Activated CD8-positive, alpha-beta memory T cell treated with anti-CD3 and anti-CD28 coated beads for 1 hour (primary cell): ENCODE measurements around the gene GOLGA5.
"Not testable (repeated sequence)": the region's sequence is repeated elsewhere in the genome, so short reads cannot be mapped to it uniquely, and the experiment has no call there.

Experiments
- DNase-seq, 2 donors: peaks; one replicate each; pipeline ENCODE4 v3.0.0-alpha.2; 2020; ENCODE audit warnings: low read depth in 1 of 2; ENCODE audit errors: extremely low read depth in 1 of 2

GOLGA5 gene

DNA sequence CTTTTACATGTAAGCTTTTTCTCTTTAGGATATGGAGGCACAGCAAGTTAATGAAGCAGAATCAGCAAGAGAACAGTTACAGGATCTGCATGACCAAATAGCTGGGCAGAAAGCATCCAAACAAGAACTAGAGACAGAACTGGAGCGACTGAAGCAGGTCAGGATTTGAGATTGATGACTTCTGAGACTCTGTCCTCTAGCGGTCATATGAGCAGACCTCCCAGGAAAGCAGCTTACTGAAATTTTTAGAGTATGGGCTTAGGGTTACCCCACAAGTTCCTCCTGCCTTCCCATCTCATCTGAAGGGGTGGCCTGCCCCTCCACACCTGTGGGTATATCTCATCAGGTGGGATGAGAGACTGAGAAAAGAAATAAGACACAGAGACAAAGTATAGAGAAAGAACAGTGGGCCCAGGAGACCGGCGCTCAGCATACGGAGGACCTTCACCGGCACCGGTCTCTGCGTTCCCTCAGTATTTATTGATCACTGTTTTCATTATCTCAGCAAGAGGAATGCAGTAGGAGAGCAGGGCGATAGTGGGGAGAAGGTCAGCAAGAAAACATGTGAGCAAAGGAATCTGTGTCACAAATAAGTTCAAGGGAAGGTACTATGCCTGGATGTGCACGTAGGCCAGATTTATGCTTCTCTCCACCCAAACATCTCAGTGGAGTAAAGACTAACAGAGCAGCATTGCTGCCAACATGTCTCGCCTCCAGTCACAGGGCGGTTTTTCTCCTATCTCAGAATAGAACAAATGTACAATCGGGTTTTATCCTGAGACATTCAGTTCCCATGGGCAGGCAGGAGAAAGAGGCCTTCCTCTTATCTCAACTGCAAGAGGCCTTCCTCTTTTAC, 25.8 kb downstream of the GOLGA5 start:
- DNase-seq: not testable (repeated sequence)

DNA sequence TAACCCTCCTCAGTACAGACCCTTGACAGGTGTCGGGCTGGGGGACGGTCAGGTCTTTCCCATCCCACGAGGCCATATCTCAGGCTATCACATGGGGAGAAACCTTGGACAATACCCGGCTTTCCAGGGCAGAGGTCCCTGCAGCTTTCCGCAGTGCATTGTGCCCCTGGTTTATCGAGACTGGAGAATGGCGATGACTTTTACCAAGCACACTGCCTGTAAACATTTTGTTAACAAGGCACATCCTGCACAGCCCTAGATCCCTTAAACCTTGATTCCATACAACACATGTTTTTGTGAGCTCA, 26.4 kb downstream of the GOLGA5 start:
- not testable (repeated sequence) for DNase-seq

DNA sequence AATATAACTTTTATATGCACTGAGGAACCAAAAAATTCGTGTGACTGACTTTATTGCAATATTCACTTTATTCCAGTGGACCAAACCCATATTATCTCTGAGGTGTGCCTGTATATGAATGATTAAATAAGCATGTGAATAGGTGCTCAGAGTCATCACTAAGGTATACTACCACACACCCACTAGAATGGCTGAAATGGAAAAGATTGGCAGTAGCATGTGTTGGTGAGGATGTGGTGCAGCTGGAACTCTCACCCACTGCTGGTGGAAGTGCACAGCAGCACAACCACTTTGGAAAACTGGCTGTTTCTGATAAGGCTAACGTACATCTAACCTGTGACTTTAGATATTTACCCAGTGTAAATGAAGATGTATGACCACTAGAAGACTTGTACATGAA, 36.8 kb downstream of the GOLGA5 start:
- no peak for DNase-seq

DNA sequence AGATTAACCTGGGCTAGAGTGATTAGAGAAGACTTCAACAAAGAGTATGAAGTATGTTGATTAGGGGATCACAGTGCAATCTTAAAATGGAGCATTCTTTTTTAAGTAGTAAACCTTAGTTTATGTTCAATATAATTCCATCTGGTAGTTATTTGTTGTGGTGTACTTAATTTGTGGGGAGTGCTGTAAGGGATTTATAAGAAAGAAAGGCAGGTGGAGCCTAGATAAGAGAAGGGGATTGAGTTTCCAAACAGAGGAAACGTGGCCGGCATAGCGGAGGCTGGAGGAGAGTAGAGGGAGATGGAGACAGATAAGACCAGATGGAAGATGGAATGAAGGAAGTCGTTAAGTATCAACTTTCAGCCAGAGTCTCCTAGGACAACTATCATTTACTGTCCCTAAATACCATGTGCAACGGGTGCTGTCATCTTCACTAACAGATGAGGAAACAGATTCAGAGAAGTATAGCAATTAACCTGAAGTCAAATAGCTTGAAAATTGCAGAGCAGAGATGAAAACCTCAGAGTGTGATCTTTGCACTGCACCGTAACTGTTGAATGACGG, 38.1 kb downstream of the GOLGA5 start:
- DNase-seq: no peak

DNA sequence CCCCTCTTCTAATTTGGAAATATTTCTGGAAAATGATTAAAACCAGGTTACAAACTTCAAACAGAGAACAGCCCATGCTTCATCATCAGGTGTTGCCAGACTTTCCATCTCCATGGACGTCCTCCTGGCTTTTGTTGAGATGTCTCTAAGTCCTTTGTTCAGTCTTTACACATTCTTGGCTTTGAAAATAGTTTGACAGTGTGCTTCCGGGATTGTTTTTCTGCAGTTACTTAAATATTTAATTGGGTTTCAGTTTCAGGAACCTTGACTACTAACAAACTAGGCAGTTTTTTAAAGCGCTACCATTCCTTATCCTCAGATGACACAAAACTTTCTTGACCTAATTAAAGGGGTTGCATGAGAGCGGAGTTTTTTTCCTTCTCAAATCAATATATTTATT, 47.8 kb downstream of the GOLGA5 start:
- DNase-seq: no peak

DNA sequence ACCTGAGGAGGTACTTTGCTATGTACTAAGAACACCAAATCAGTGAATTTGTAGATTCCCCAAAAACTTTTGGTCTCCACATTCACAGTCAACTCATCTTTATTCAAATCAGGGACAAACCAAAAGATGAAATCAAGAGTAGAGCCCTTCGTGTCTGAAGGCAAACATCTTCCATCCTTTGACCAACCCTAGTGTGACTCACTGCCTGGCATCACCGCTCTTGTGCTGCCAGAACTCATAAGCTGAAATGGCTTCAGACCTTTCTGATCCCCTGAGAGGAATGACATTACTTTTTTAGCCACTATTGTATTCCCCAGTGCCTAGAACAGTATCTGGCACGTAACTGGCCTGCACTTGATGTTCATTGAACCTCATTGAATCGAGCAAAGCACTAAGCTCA, 50.1 kb downstream of the GOLGA5 start:
- DNase-seq: no peak

DNA sequence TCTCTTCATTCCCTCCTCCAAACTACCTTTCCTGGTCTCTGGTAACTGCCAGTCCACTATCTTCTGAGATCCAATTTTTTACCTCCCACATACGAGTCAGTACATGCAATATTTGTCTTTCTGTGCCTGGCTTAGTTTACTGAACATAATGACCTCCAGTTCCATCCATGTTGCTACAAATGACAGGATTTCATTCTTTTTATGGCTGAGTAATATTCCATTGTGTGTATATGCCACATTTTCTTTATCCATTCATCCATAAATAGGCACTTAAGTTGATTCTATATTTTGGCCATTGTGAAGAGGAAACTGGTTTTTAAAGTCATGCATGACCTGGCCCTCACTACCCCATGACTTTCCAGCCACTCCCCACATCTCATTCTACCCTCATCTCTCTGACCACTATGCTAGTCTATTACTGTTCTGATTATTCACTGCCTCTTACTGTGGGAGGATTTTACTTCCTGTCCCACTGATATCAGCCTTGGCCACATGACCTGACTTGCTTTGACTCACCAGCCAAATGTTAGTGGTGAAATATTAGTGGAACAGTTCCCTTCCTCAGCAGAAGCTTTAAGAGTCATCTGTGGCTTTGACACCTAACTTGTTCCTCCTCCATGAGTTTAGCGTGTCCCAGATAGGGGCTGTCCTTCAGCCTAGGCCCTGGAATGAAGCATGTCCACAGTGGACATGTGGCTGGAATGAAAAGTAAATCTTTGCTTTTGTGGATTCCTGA, 52.2 kb downstream of the GOLGA5 start:
- no peak for DNase-seq

DNA sequence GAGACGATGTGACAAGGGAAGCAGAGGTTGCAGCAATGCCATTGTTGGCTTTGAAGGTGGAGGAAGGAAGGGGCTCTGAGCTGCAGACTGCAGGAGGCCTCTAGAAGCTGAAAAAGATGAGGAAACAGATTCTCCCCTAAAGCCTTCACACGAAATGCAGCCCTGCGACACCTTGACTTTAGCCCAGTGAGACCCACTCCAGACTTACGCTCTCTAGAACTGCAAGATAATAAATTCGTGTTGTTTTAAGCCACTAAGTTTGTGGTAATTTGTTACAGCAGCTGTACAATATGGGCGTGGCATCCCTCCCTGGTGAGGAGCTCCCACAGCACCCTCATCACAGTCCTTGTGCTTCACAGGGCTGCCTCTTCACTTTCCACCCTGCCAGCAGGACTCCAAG, 53.2 kb downstream of the GOLGA5 start:
- no peak for DNase-seq

DNA sequence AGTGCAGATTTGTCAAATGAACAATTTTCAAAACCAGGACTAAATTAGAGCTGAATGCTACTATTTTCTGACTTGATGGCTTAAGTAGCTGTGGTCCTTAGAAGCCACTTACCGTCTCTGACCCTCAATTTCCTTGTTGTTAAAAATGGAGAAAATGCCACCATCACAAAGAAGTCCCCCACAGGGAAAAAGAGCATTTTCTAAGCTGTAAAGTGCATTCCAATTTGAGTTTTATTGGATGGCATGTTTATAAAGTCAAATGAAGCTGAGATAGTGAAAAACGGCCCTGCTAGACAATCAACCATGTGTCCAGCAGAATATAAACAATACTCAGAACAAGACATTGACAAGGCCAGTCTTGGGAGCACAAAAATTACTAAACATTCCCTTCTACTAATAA, 53.6 kb downstream of the GOLGA5 start:
- no peak for DNase-seq

DNA sequence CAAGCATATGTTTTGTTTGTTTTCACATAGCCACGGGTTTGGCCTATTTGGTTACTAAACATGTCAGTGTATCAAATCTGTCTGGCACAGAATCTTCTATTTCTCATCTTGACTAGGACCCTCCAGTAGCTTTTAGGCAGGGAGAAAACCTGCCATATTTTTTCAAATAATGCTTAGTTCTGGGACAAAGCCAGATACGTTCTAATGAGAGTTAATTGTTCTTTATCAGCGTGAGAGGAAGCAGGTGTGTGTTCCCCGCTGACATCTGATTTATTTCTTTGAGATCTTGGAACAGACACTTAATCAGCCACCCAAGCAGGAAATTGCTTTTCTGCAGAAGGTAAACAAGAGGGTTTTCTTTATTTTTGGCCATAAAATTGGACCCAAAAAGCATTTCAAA, 54.8 kb downstream of the GOLGA5 start:
- DNase-seq: no peak

DNA sequence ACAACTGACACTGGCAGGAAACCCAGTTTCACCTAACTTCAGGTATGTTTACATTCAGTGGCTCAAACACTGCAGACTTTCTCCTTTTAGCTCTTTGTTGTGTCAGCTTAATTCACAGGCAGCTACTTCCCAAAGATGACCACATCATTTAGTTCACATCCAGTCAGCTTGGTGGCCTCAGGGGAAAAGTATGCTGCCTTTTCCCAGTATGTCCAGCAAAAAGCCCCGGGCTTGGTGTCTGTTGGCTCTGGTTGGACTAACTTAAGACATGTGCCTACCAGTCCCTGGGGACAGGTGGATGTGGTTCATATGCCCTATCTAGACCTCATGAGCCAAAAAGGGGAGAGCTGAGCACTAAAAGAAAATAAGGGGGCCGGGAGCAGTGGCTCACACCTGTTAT, 56.4 kb downstream of the GOLGA5 start:
- DNase-seq: no peak

DNA sequence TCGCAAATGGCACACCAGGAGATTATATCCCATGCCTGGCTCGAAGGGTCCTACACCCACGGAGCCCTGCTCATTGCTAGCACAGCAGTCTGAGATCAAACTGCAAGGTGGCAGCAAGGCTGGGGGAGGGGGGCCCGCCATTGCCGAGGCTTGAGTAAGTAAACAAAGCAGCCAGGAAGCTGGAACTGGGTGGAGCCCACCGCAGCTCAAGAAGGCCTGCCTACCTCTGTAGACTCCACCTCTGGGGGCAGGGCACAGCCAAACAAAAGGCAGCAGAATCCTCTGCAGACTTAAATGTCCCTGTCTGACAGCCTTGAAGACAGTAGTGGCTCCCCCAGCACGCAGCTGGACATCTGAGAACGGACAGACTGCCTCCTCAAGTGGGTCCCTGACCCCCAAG, 59.0 kb downstream of the GOLGA5 start:
- not testable (repeated sequence) for DNase-seq

DNA sequence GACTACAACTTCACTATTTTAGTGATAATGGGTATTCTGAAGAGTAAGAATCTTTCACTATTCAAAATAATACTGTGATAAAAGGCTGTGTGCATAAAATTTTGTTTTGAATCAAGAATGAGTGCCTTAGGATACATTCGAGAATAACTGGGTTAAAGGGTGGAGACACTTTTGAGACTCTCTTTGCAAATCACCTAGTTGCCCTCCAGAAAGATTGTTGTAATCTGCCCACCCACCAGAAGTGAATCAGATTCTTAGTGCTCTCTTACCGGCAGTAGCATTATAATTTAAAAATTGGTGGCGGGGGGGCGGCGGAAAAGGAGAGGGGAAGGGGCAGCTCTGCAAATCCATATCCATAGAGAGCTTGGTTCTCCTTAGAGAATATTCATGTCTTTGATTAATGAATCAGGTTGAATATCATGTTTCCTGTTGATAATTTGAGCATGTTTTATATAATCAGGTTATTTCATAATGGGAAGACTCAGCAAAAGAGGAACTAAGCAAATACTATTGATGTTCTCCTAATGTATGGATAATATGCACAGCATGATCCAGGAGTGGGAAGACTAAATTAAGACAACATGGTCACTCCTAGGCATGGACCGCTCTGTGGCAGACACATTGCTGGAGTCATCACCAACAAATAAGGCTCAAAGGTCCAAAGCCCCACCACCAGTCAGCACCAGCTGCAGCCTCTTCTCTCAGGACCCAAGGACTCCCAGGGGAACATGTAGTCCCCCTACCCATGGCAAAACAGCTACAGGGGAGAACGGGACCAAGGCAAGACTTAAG, 66.1 kb downstream of the GOLGA5 start:
- DNase-seq: no peak

DNA sequence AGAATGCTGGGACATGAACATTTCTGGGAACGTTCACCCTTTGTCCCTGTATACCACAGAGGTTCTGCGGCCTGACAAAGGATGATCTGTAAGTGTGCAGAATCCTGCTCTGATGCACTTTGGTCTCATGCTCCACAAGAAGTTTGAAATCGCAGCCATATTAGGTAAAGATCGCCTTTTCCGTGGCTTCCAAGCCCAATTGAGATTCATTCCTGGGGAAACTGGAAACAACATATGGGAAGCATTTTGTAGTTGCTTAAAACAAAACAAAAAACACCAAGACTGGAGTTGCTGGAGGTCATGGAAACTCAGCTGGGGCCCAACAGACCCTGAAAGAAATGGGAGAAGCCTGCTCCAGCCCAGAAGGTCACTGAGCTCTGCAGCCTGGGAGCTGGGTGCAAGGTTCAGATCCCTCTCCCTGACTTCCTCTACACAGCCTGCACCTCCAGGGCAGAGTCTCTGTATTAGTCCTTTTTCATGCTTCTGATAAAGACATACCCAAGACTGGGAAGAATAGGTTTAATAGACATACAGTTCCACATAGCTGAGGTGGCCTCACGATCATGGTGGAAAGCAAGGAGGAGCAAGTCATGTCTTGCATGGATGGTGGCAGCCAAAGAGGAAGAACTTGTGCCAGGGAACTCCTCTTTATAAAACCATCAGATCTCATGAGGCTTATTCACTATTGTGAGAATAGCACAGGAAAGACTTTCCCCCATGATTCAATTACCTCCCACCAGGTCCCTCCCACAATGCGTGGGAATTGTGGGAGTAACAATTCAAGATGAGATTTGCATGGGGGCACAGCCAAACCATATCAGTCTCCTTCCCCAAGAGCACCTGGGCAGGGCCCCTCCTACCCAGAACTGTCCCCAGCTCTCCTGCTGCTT, 68.0 kb downstream of the GOLGA5 start:
- DNase-seq: no peak

DNA sequence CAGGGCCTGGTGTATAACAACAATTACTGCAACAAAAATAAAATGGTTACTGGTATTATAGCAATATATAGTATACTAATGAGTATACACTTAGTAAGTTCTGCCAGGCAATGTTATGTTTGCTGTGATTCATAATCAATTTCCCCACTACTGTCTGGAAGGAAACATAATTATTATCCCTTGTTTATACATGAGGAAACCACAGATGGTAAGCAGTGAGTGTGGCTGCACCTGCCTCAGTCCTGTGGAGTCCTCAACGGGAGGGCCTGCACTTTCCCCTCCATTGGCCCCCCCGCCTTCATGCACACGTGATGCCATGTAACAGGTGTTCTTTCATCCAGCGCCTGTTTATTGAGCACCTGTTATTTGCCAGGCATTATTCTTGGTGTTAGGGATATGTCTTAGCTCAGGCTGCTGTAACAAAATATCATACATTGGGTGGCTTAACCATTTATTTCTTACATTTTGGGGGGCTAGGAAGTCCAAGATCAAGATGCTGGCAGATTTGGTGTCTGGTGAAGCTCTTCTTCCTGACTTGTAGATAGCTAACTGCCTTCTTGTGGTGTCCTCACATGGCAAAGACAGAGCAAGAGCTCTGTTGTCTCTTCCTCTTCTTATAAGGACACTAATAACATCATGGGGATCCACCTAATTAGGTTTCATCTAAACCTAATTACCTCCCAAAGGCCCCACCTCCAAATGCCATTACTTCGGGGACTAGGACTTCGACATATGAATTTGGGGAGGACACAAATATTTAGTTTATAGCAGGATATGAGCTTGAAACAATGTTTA, 69.4 kb downstream of the GOLGA5 start:
- DNase-seq: no peak

DNA sequence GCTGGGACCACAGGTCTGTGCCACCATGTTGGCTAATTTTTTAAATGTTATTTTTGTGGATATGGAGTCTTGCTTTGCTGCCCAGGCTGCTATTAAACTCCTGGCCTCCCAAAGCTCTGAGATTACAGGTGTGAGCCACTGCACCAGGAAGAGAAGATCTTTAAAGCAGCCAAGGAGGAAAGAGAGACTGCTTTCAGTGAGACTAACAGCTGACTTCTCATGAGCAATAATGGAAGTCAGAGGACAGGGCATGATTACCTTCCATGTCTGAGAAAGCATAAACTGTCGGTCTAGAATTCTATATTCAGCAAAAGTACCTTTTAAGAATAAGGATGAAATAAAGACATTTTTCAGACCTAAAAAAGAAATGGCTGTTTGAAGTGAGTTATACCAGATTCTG, 71.6 kb downstream of the GOLGA5 start:
- DNase-seq: no peak

DNA sequence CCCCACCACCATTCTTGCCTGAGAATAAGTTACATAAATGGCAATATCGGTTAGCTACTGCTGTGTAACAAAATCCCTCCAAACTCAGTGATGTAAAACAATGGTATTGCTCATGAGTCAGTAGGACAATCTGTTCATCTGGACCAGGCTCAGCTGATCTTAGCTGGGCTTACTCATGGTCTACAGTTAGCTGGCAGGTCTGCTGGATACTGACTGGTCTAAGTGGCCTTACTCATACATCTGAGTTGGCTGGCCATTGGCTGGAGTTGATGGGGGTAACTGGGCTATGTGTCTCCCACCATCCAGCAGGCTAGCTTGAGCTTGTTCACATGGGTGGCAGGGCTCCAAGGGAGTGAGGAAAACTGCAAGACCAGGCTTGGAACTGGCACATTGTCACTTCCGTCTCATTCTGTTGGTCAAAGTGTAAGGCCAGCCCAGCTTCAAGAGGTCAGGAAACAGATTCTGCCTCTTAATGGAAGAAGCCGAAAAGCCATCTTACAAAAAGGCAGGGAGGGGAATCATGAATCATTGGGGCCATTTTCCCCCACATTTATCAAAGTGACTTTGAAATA, 72.2 kb downstream of the GOLGA5 start:
- DNase-seq: no peak

DNA sequence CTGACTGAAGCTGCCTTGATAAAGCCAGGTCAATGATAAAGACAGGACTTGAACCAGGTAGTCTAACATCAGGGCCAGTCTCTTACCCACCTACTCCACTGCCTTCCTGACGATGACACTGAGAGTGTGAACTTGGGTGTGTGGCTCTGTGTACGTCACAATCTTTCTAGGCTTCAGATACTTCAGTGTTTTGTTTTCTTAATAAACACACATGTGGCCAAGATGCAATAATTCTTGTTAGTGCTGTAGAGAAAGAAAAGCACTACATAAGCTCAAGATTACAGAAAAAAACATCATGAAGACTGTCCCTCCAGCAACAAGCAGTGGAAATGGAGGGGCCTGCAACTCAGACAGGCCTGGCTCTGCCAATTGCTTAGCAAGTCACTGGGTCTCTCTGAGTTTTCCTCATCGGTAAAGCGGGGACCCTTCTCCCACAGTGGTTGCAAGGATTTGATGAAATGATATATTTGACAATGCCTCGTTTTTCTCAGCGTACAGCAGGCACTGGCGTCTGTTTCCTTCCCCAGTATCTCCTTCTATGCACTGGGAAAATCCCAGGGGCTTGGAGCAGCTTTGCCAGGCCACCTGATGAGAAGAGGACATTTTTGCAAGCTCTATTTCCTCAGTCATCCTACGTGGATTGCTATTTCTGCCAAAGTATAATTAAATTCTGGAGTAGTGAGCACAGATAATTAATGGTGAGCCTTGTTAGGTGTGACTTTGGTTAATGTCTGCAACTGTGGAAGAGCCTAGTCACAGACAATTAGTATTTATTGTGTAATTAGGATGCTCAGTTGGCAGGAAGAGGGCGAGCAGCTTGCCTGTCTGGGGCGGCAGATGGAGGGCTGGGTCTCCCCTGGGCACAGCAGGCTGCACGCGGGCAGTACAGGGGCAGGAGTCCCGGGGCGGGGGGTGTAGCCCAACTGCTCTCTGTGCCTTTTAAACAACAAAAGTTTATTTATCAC, 73.1 kb downstream of the GOLGA5 start:
- no peak for DNase-seq
